Heart left ventricle (tissue), 16 donors: Measurements from ENCODE around the gene TMEM178B. TPM values are rescaled to one million over a fixed set of nuclear protein-coding genes. Genes with fewer than 3 reads are reported as not detected.
A peak's percentile ranks its signal among the peaks of the same experiment; 100 is the strongest.

Experiments
- ATAC-seq, 4 donors: fragments of 200-7000 bp; cut with Tn5 transposase; one replicate each; pipeline ENCODE4 v1.9.1; 2020 to 2022; ENCODE audit warnings: moderate library complexity in 4 of 4, mild to moderate bottlenecking in 3 of 4, moderate number of reproducible peaks in 1 of 4
- DNase-seq, 5 donors: peaks; one replicate each; pipeline ENCODE4 v3.0.0-alpha.2; 2020
- H3K27ac ChIP-seq, 12 donors: fragments of 200-600 bp; sonication (generic) in 4 of 12; one replicate each; pipeline versions ENCODE4 v1.5.0 to v1.8.0; 2016 to 2022; ENCODE audit warnings: mild to moderate bottlenecking in 2 of 12
- H3K27me3 ChIP-seq, 9 donors: fragments of 200-600 bp; sonication (generic) in 2 of 9; one replicate each; pipeline versions ENCODE4 v1.5.1 to v1.8.0; 2016 to 2022; ENCODE audit warnings: mild to moderate bottlenecking in 3 of 9
- H3K36me3 ChIP-seq, 9 donors: fragments of 200-600 bp; sonication (generic) in 2 of 9; one replicate each; pipeline versions ENCODE4 v1.5.0 to v1.8.0; 2018 to 2022; ENCODE audit warnings: mild to moderate bottlenecking in 2 of 9
- H3K4me1 ChIP-seq, 12 donors: fragments of 200-600 bp; sonication (generic) in 4 of 12; one replicate each; pipeline versions ENCODE4 v1.5.0 to v1.8.0; 2016 to 2022; ENCODE audit warnings: mild to moderate bottlenecking in 3 of 12
- H3K4me3 ChIP-seq, 12 donors: fragments of 200-600 bp; sonication (generic) in 4 of 12; one replicate each; pipeline versions ENCODE4 v1.5.0 to v1.8.0; 2017 to 2022; ENCODE audit warnings: mild to moderate bottlenecking in 9 of 12, moderate library complexity in 4 of 12
- H3K9me3 ChIP-seq, 12 donors: fragments of 200-600 bp; sonication (generic) in 4 of 12; one replicate each; pipeline versions ENCODE4 v1.5.0 to v1.8.0; 2016 to 2022; ENCODE audit warnings: mild to moderate bottlenecking in 1 of 12
- POLR2A ChIP-seq, 2 donors: fragments of 450-650 bp; IDR thresholded peaks; one replicate each; pipeline ENCODE4 v1.6.1; 2017; ENCODE audit warnings: antibody characterized with exemption in 2 of 2, mild to moderate bottlenecking in 2 of 2, moderate library complexity in 2 of 2
- WGBS, 4 donors: extraction: QIAGEN DNeasy Blood & Tissue Kit in 2 of 4; methylation state at CpG; one replicate each; pipeline versions ENCODE4 v1.1.5 to v1.1.7; 2013 to 2018; 5-methylcytosine and 5-hydroxymethylcytosine counted together
- intact Hi-C, 10 donors: fragments of 100-400 bp; cut with DNase I; formaldehyde crosslinking; loops; one replicate each; pipeline versions ENCODE4 v1.11.1 to v1.14.2; 2022
- polyA plus RNA-seq, 2 donors: library from polyadenylated mRNA; stranded (reverse); fragments of 200-250 nt; gene quantifications; one replicate each; pipeline ENCODE4 v1.2.3, GENCODE V29; 2013
- total RNA-seq, 9 donors: library from RNA; depleted of rRNA in 2 of 9; stranded (reverse); fragments of >200 nt in 2 of 9; fragmentation: NEBNext Ultra II Directional in 3 of 9; extraction: Animal tissue kit (Norgen Biotek cat#: 25700) in 3 of 9; gene quantifications; one replicate each; pipeline versions ENCODE4 v1.1.0 to v1.2.4, GENCODE V29; 2016 to 2023
- TF ChIP-seq, protein P1 (sequence below), 12 donors: fragments of 200-600 bp; sonication (generic) in 4 of 12; IDR thresholded peaks; one replicate each; pipeline versions ENCODE4 v1.5.0 to v1.8.0; 2018 to 2022; ENCODE audit warnings: antibody characterized with exemption in 12 of 12, mild to moderate bottlenecking in 5 of 12
- donor health status: ischemic (EF 13 %, LVEDD 7.1; RV severe dilation, severe dysfunction).
- donor health status: healthy with polysubstance abuse.
- donor health status: DM: no; HTN: yes; CAD: no.
- donor health status: DM: no; HTN: no; CAD: no.
- donor health status: ischemic (EF 25% LVEDD 6.9; RV normal size, moderate dysfunction).
- donor health status: ischemic (EF 25% LVEDD 5.7; RV mildly dilated, moderate dysfunction).
- donor health status: healthy.
- donor health status: DM: yes; HTN: yes; CAD: no.
- donor health status: ischemic (EF 35%, LVEDD 5.7; RV mildly dilated, moderate dysfunction).
- donor health status: nonischemic (EF 11% LVEDD 7.7; RV severe dilation, severe dysfunction).
- donor health status: DM: yes; HTN: yes; CAD: no.
- donor health status: PGD.
- donor health status: ischemic (EF 29% LVEDD 5.4; RV normal size, mild dysfunction).
- donor health status: nonischemic (EF 23%, LVEDD 6.1; RV moderate dilation, normal function).

Gene TMEM178B
- total and polyA plus RNA-seq, 11 donors = 1.2 to 58.5 (median 19.0) TPM

DNA sequence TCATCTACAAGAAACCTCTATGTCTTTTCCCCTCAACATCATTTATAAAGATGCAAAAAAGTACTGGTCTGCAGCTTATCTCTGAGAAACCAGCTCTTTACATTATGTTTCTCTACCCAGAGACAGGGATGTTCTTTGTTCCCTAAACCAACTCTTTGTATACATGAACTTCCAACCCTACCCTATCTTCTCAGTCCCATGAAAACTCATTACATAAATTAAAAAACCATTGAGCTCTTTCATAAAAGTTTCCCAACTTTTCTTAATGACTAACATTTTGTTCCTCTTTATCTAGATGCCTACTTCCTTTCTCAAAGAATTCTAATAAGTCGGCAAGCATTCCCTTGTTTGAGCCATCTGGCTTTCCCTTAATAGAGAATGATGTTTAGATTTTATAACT is 284.5 kb downstream of the TMEM178B start:
- intact Hi-C loops = no loop called here

DNA sequence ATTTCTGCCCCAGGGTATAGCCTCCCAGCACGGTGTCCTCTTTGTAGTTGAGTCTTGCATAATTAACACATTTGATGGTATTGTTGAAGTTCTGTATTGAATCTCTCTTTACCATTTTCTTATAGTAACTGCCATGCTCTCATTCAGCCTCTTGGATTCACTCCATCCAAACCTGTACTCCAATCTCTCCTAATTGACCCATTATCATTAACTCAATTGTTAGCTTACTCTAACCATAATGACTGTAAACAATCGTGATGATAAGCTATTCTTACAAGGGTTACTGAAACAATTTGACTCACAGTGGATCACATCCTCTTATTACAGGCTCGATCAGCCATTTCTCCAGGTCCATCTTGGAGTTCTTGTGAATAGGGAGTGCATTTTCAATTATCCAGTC is 285.4 kb downstream of the TMEM178B start:
- ATAC-seq = no peak
- intact Hi-C loops = no loop called here
- no peak for DNase-seq
- H3K36me3 ChIP-seq = no peaks in the 10 kb centered on the region
- H3K27ac ChIP-seq = no peak overlapping the region
- 74 to 83% (median 77%) methylated on average over 3 of the region's 3 CpGs for WGBS, 4 donors
- H3K4me3 ChIP-seq = no peak overlapping the region
- TF ChIP-seq POLR2A (IDR thresholded peaks at IDR 0.05) = no peak
- TF ChIP-seq, protein P1, sequence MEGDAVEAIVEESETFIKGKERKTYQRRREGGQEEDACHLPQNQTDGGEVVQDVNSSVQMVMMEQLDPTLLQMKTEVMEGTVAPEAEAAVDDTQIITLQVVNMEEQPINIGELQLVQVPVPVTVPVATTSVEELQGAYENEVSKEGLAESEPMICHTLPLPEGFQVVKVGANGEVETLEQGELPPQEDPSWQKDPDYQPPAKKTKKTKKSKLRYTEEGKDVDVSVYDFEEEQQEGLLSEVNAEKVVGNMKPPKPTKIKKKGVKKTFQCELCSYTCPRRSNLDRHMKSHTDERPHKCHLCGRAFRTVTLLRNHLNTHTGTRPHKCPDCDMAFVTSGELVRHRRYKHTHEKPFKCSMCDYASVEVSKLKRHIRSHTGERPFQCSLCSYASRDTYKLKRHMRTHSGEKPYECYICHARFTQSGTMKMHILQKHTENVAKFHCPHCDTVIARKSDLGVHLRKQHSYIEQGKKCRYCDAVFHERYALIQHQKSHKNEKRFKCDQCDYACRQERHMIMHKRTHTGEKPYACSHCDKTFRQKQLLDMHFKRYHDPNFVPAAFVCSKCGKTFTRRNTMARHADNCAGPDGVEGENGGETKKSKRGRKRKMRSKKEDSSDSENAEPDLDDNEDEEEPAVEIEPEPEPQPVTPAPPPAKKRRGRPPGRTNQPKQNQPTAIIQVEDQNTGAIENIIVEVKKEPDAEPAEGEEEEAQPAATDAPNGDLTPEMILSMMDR (IDR thresholded peaks at IDR 0.05) = no peak
- H3K4me1 ChIP-seq = peaks cover 0 to 58% (median 22%) of the 10 kb centered on the region in 12 donors
- no peaks in the 10 kb centered on the region for H3K9me3 ChIP-seq
- H3K27me3 ChIP-seq = no peaks in the 10 kb centered on the region

More for the DNA sequence above, 284.5 kb downstream of the TMEM178B start:
- DNase-seq (no peak), ATAC-seq (no peak)
- Histone ChIP-seq H3K4me3 (no peak overlapping the region), H3K36me3 (no peaks in the 10 kb centered on the region), H3K9me3 (no peaks in the 10 kb centered on the region), H3K27me3 (no peaks in the 10 kb centered on the region), H3K27ac (no peak overlapping the region), H3K4me1 (peaks cover 0 to 53% (median 22%) of the 10 kb centered on the region in 12 donors)
- WGBS, 4 donors = 49 to 66% (median 55%) methylated on average over 1 of the region's 1 CpG
- no peak for TF ChIP-seq POLR2A (IDR thresholded peaks at IDR 0.05)
- TF ChIP-seq, protein P1 (IDR thresholded peaks at IDR 0.05) = no peak

DNA sequence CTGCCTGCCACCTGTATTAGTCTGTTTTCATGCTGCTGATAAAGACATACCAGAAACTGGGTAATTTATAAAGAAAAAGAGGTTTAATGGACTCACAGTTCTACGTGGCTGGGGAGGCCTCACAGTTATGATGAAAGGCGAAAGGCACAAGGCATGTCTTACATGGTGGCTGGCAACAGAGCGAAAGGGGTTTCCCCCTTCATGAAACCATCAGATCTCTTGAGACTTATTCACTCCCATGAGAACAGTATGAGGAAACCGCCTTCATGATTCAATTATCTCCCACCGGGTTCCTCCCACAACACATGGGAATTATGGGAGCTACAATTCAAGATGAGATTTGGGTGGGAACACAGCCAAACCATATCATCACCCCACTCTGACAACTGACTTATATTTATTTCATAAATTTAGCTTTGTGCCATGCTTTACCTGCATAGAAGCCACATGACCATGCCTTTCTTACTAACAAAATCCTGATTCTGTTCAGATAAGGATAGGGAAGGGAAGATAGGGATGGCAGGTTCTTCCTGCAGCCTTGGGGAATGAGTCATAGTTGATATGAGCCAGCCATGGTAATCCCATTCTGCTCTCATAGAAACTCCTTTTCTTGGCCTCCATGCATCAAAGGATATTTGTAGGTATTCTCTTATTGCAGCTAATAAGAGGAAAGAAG is 286.0 kb downstream of the TMEM178B start:
- Histone ChIP-seq H3K4me1 (peaks cover 0 to 56% (median 17%) of the 10 kb centered on the region in 12 donors), H3K36me3 (no peaks in the 10 kb centered on the region), H3K4me3 (no peak overlapping the region), H3K9me3 (no peaks in the 10 kb centered on the region), H3K27me3 (no peaks in the 10 kb centered on the region), H3K27ac (no peak overlapping the region)
- WGBS, 4 donors = 71 to 74% (median 72%) methylated on average over 5 of the region's 5 CpGs
- TF ChIP-seq, protein P1 (IDR thresholded peaks at IDR 0.05) = no peak
- TF ChIP-seq POLR2A (IDR thresholded peaks at IDR 0.05) = no peak
- no peak for ATAC-seq
- DNase-seq = no peak
- intact Hi-C loops = loop anchor here in 4 of 10 donors (5.0 to 10.0 kb wide), 4 partner anchors 58 to 175 kb away; no protein-coding TSS in a partner anchor

DNA sequence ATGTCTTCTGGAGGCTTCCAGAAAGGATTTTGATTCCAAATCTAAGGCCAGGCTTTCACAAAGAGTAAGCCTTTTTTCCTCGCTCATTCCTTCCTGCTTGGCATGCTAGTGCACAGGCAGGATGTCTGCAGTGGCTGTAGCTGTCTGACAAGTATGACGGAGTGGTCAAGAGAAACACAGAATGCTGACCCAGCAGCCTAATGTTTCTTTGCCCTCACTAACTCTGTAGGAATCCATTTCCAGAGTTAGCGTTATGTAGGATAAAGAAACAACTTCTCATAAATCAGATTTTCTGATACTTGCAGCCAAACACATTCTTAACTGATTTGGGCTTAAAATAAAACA is 286.5 kb downstream of the TMEM178B start:
- H3K4me3 ChIP-seq = no peak overlapping the region
- DNase-seq (no peak), ATAC-seq (no peak)
- peak overlapping the region in 2 of 12 donors; percentile 15 to 87 for H3K27ac ChIP-seq
- TF ChIP-seq, protein P1 (IDR thresholded peaks at IDR 0.05) = no peak
- TF ChIP-seq POLR2A (IDR thresholded peaks at IDR 0.05) = no peak
- H3K4me1 ChIP-seq = peaks cover 0 to 56% (median 13%) of the 10 kb centered on the region in 12 donors
- H3K36me3 ChIP-seq = no peaks in the 10 kb centered on the region
- WGBS, 4 donors = 76 to 86% (median 80%) methylated on average over 3 of the region's 3 CpGs
- no peaks in the 10 kb centered on the region for H3K9me3 ChIP-seq
- intact Hi-C loops = loop anchor here in 4 of 10 donors (5.0 to 10.0 kb wide), 4 partner anchors 58 to 174 kb away; no protein-coding TSS in a partner anchor
- H3K27me3 ChIP-seq = no peaks in the 10 kb centered on the region
